Adipose tissue (tissue), 3 donors: Measurements from ENCODE around the gene CDH6. TPM values are rescaled to one million over a fixed set of nuclear protein-coding genes. Genes with fewer than 3 reads are reported as not detected.

Source experiments
- H3K27ac ChIP-seq: one replicate; pipeline ENCODE4 v1.5.1; 2013; ENCODE audit warnings: low read depth, low read length
- WGBS, 3 donors: extraction: QIAGEN DNeasy Blood & Tissue Kit; methylation state at CpG; one replicate each; pipeline ENCODE4 v1.1.7; 2013; 5-methylcytosine and 5-hydroxymethylcytosine counted together
- polyA plus RNA-seq, 3 donors: library from polyadenylated mRNA; stranded (reverse); fragments of 200-250 nt; gene quantifications; one replicate each; pipeline ENCODE4 v1.2.3, GENCODE V29; 2013
- donor health status: healthy with polysubstance abuse.
- donor health status: Bipolar disorder and iron deficiency.
- donor health status: healthy.

CDH6 gene
- polyA plus RNA-seq, result 1 to 10 TPM in 2 of 3 donors, under 1 TPM in 1; 0.23 to 2.2 (median 2.0) TPM

GRCh38 chr5:31193591-31194467 is at the start of gene CDH6:
Gene CDH6 (plus strand): TSS chr5:31193686. CDS start chr5:31267474, 73,788 bp downstream.
- H3K27ac ChIP-seq, result no peak within 1 kb of the TSS

GRCh38 chr5:31144364-31144763 is 49.1 kb upstream of the CDH6 start:
- WGBS, 3 donors, result 52 to 67% (median 63%) methylated on average over 7 of the region's 7 CpGs
- H3K27ac ChIP-seq, result no peak overlapping the region

More at GRCh38 chr5:31193591-31194467, at the start of gene CDH6:
- 1 to 2% (median 1%) methylated on average over 66 to 67 of the region's 67 CpGs for WGBS, 3 donors

DNA sequence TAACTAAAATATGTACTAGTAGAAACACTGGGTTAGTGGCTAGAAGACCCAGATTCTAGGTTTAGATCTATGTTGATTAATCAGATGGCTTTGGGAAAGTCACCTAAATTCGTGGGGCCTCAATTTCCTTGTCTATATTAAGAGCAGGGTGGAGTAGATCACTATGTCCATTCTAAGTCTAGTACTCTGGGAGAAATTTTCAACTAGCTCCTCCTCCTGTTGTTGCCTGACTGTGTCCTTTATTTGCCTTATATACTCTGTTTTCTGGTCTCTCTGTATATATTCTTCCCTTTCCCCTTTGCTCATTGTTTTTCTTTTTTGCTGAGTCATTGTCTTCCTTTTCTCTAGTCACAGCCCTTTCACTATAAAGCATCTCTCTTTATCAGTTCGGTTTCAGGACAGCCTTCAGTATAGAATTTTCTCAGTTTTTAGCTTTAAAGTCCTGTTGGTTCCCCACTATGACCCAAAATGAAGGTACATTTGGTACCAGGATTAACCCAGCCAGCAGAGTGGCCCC is 44.5 kb upstream of the CDH6 start:
- 33 to 58% (median 48%) methylated on average over 2 of the region's 2 CpGs for WGBS, 3 donors

GRCh38 chr5:31153521-31153920 is 40.0 kb upstream of the CDH6 start:
- WGBS, 3 donors, result 53 to 66% (median 62%) methylated on average over 2 of the region's 2 CpGs
- H3K27ac ChIP-seq, result no peak overlapping the region

More for the DNA sequence above, 44.5 kb upstream of the CDH6 start:
- no peak overlapping the region for H3K27ac ChIP-seq

DNA sequence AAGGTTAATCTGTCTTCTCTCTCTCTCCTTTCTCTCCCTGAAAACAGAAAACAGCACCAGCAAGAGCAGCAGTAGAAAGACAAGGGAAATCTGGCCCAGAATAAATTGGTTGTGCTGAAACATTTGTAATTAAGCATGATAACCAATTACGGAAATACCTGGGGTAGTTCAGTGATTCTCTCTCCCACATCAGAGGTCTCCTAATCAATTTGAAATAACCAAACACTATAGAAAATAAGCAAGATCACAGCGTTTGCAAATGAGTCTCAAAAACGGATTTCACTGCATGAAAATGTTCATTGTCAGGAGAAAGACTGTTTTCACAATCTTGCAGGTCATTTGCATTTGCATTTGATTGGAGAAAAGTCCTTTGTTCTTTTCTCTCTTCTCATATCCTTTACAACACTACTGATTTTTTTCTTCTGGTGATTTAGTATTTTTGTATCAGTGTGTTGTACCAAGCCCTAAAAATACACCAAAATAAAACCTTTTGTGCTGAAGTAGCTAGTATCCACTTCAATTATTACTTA is 36.8 kb upstream of the CDH6 start:
- WGBS, 3 donors, result 50 to 67% (median 64%) methylated on average over 3 of the region's 3 CpGs
- H3K27ac ChIP-seq, result no peak overlapping the region

DNA sequence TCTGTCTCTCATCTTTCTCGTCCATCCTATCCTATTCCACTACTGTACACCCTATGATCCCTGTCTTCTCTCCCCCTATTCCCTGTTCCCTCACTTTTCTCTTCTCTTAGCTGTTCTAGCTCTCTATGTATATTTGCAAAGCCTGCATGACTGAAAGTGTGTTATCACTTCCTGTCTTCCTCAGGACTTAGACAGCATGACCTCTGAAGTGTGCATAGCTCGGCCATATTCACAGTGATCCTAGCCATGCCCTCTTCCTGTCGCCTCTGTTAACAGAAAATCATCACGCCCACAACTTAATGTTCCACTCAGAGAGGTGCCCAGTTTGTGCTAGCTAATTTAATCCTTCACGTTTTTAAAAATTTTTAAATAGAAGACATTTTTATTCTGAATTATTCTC is 35.8 kb upstream of the CDH6 start:
- WGBS, 3 donors, result 41 to 60% (median 51%) methylated on average over 5 of the region's 5 CpGs
- H3K27ac ChIP-seq, result no peak overlapping the region

- no peak overlapping the region for H3K27ac ChIP-seq
These were observed 34.8 kb upstream of the CDH6 start for GRCh38 chr5:31158686-31159085.

DNA sequence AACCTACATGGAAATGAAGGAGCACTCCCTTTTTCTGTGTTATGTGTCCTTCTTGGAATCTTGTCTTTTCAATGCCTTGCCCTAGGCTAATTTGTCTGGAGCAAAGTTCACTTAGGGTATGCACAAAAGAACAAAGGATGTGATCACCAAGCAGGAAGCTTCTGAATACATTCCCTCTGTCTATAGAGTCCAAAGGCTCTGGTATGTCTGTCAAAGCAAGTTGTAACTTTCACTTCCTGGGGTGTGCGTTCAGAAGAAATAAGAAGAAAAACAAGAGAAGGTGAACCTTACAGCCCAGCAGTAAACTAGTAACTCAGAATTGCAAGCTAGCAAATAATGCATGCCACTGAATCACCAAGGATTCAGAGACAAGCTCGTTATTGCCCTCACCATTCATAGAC is 31.7 kb upstream of the CDH6 start:
- WGBS, 3 donors, result 10 to 36% (median 32%) methylated on average over 2 of the region's 2 CpGs
- no peak overlapping the region for H3K27ac ChIP-seq

More at GRCh38 chr5:31158686-31159085, 34.8 kb upstream of the CDH6 start:
- WGBS, 3 donors, result 39 to 64% (median 48%) methylated on average over 1 of the region's 1 CpG

- no peak overlapping the region for H3K27ac ChIP-seq
- 44 to 89% (median 87%) methylated on average over 2 of the region's 2 CpGs for WGBS, 3 donors
These were observed 27.8 kb upstream of the CDH6 start for GRCh38 chr5:31165729-31166128.

GRCh38 chr5:31169379-31169778 is 24.1 kb upstream of the CDH6 start:
- WGBS, 3 donors, result 73 to 86% (median 80%) methylated on average over 7 of the region's 7 CpGs
- no peak overlapping the region for H3K27ac ChIP-seq

DNA sequence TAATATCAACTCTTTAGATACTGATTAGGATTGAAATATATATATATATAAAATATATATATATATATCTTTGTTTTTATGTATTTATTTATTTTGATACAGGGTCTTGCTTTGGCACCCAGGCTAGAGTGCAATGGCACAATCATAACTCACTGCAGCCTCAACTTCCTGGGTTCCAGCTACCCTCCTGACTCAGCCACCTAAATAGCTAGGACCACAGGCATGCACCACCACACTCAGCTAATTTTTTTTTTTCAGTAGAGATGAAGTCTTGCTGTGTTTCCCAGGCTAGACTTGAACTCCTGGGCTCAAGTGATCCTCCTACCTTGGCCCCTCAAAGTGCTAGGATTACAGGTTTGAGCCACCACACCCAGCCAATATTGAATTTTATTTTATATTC is 20.6 kb upstream of the CDH6 start:
- H3K27ac ChIP-seq, result no peak overlapping the region

- no peak overlapping the region for H3K27ac ChIP-seq
- 83 to 92% (median 91%) methylated on average over 3 of the region's 3 CpGs for WGBS, 3 donors
These were observed 19.9 kb upstream of the CDH6 start for GRCh38 chr5:31173614-31174013.

DNA sequence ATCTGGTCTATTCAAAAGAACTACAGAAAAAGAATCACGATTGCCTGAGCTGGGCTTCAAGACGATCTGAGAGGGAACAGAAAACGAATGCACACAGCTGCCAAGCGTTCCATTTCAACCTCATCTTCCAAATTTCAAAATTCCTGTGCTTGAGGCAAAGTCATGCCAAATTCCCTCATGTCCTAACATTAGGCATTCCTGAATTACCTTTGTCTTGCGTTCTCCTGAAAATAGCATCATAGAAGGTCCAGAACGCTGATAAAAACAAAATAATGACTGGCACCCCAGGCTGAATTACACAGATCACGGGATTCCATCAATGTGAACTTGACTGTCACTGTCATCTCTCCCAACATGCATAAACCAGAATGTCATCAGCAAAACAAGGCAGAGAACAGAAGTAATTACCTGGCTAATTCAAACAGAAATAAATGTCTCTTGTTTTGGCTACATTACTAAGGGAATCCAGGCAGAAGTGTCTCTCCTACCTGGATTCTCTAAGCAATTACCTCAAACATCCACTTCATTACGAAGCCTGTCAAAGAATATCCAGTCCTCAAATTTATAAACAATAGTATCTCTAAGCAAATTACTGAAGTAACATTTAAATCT is 12.0 kb upstream of the CDH6 start:
- H3K27ac ChIP-seq, result no peak overlapping the region
- WGBS, 3 donors, result 72 to 84% (median 83%) methylated on average over 8 of the region's 8 CpGs

- 85 to 93% (median 88%) methylated on average over 6 of the region's 6 CpGs for WGBS, 3 donors
- H3K27ac ChIP-seq, result no peak overlapping the region
These were observed 11.3 kb upstream of the CDH6 start for GRCh38 chr5:31182136-31182535.

GRCh38 chr5:31185951-31186350 is 7.5 kb upstream of the CDH6 start:
- no peak overlapping the region for H3K27ac ChIP-seq
- 76 to 86% (median 85%) methylated on average over 7 of the region's 7 CpGs for WGBS, 3 donors

GRCh38 chr5:31186672-31187267 is 6.7 kb upstream of the CDH6 start:
- WGBS, 3 donors, result 18 to 26% (median 20%) methylated on average over 5 of the region's 5 CpGs
- H3K27ac ChIP-seq, result no peak overlapping the region

DNA sequence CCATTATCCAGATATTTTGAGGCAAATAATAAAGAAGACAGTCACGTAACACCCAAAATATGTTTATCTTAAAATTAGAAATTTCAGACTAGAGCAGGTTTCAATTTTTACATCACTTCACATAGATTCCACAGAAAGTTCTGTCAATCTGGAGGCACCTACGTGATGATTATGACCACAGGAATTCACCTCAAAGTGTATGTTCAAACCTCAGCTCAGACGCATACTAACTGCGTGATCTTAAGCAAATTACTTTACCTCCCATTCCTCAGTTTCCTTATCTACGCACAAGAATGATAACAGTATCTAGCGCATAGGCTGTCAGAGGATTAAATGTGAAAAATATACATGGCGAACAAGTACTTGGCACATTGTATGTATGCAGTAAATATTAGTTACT is 5.9 kb upstream of the CDH6 start:
- H3K27ac ChIP-seq, result no peak overlapping the region
- 67 to 79% (median 76%) methylated on average over 7 of the region's 7 CpGs for WGBS, 3 donors

DNA sequence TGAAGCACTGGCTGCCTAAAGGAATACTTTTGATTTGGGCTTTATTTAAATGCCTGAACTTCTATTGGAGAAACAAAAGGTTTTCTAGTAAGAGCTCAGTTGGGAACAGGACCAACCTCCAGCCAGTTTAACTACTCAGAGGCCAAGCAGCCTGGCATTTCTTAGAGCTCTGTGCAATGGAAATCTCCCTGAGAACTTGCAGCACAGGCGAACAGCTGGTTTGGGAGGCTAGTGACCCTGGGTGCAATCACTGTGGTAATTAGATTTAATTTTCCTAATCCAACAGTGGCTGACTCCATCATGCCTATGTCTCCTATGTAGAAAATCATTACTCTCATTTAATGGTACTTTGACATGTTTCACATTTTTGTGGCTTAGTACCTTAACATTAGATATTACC is 1.0 kb upstream of the CDH6 start:
- WGBS, 3 donors, result 59 to 92% (median 89%) methylated on average over 1 of the region's 1 CpG
- H3K27ac ChIP-seq, result no peak overlapping the region

DNA sequence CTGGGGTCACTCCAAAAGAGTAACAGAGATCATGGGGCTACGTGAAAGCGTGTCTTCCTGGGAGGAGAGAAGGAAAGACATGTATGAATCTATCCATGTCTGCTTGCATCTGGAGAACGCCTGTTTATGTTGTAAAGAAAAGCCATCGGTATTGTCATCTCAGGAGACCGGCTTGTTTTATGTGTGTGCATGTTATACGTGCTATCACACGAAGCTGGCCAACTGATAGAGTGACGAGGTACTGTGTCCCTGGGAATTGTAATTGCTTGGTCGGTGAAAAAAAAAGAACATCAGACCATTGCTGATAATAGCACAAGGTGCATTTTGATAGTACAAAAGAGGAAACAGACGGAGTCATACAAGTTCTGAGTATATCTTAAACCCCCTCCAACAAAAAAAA is 370 bp upstream of the CDH6 start:
- no peak overlapping the region for H3K27ac ChIP-seq
- WGBS, 3 donors, result 19 to 35% (median 33%) methylated on average over 10 of the region's 10 CpGs
